Measurements from ENCODE around the gene RAB23.
"Not testable (repeated sequence)": the region's sequence is repeated elsewhere in the genome, so short reads cannot be mapped to it uniquely, and the experiment has no call there.

RAB23 gene

GRCh38 chr6:57221936-57222742 is at the start of gene RAB23:
Gene RAB23 (minus strand): TSS chr6:57222307. CDS start chr6:57210380, 11,927 bp downstream.
- peak; percentile 83 for DNase-seq

GRCh38 chr6:57268294-57268640 is 46.2 kb upstream of the RAB23 start:
- DNase-seq: no peak

GRCh38 chr6:57267586-57268293 is 45.6 kb upstream of the RAB23 start:
- DNase-seq: peak; percentile 77

GRCh38 chr6:57265755-57266221 is 43.7 kb upstream of the RAB23 start:
- no peak for DNase-seq

GRCh38 chr6:57263739-57264138 is 41.6 kb upstream of the RAB23 start:
- DNase-seq: no peak

- no peak for DNase-seq
These were observed 41.0 kb upstream of the RAB23 start for GRCh38 chr6:57262901-57263694.

- no peak for DNase-seq
These were observed 40.4 kb upstream of the RAB23 start for GRCh38 chr6:57262488-57262887.

- DNase-seq: no peak
These were observed 39.8 kb upstream of the RAB23 start for GRCh38 chr6:57261926-57262325.

GRCh38 chr6:57259064-57259463 is 37.0 kb upstream of the RAB23 start:
- no peak for DNase-seq

GRCh38 chr6:57257911-57258541 is 35.9 kb upstream of the RAB23 start:
- no peak for DNase-seq

GRCh38 chr6:57256541-57256940 is 34.4 kb upstream of the RAB23 start:
- no peak for DNase-seq

- no peak for DNase-seq
These were observed 33.5 kb upstream of the RAB23 start for GRCh38 chr6:57255451-57256169.

- DNase-seq: no peak
These were observed 32.1 kb upstream of the RAB23 start for GRCh38 chr6:57254055-57254717.

GRCh38 chr6:57252975-57253374 is 30.9 kb upstream of the RAB23 start:
- DNase-seq: no peak

GRCh38 chr6:57252137-57252536 is 30.0 kb upstream of the RAB23 start:
- DNase-seq: no peak

- DNase-seq: no peak
These were observed 28.2 kb upstream of the RAB23 start for GRCh38 chr6:57250348-57250747.

- no peak for DNase-seq
These were observed 26.3 kb upstream of the RAB23 start for GRCh38 chr6:57248311-57248895.

GRCh38 chr6:57247603-57248002 is 25.5 kb upstream of the RAB23 start:
- no peak for DNase-seq

- no peak for DNase-seq
These were observed 24.2 kb upstream of the RAB23 start for GRCh38 chr6:57246307-57246706.

GRCh38 chr6:57243954-57244353 is 21.8 kb upstream of the RAB23 start:
- DNase-seq: no peak

GRCh38 chr6:57243526-57243925 is 21.4 kb upstream of the RAB23 start:
- not testable (repeated sequence) for DNase-seq

Measured in hematopoietic multipotent progenitor cell treated with erythropoietin and hydrocortisone succinate and interleukin-3 and kit ligand, for 8 days (in vitro differentiated cells).